Prostate gland (tissue), 2 donors: Measurements from ENCODE around the gene NRARP. TPM values are rescaled to one million over a fixed set of nuclear protein-coding genes. Genes with fewer than 3 reads are reported as not detected.
"Not testable (repeated sequence)": the region's sequence is repeated elsewhere in the genome, so short reads cannot be mapped to it uniquely, and the experiment has no call there.

Experiments used
- DNase-seq: peaks from one replicate; pipeline ENCODE4 v3.0.0-alpha.2; 2019; ENCODE audit warnings: low spot score
- H3K27ac ChIP-seq, 2 donors: fragments of 200-600 bp; sonication (generic); 2 replicates each; pipeline ENCODE4 v1.5.1; 2017 to 2019
- H3K27me3 ChIP-seq: fragments of 200-600 bp; sonication (generic); replicated peaks from 2 replicates; pipeline ENCODE4 v1.5.1; 2019; ENCODE audit not compliant: insufficient read depth
- H3K36me3 ChIP-seq, 2 donors: fragments of 200-600 bp; sonication (generic); 1 replicate in 1 of 2; 2 replicates in 1 of 2; pipeline versions ENCODE4 v1.5.1 to v1.8.1; 2017 to 2019
- H3K4me1 ChIP-seq: fragments of 200-600 bp; sonication (generic); replicated peaks from 2 replicates; pipeline ENCODE4 v1.5.1; 2019
- H3K4me3 ChIP-seq, 2 donors: fragments of 200-600 bp; sonication (generic); 2 replicates each; pipeline ENCODE4 v1.5.1; 2017 to 2019
- H3K9me3 ChIP-seq: fragments of 200-600 bp; sonication (generic); 2 replicates; pipeline ENCODE4 v1.5.1; 2017
- POLR2A ChIP-seq: fragments of 450-650 bp; IDR thresholded peaks from one replicate; pipeline ENCODE4 v1.6.1; 2016; ENCODE audit warnings: antibody characterized with exemption, mild to moderate bottlenecking
- POLR2AphosphoS5 ChIP-seq: sonication (generic); formaldehyde crosslinking; IDR thresholded peaks from one replicate; pipeline ENCODE4 v1.6.1; 2017; ENCODE audit warnings: antibody characterized with exemption
- WGBS: methylation state at CpG from one replicate; pipeline ENCODE4 v1.1.5; 2018; 5-methylcytosine and 5-hydroxymethylcytosine counted together
- intact Hi-C: fragments of 100-400 bp; cut with DNase I; formaldehyde crosslinking; loops from one replicate; pipeline ENCODE4 v1.14.2; 2022
- total RNA-seq, 2 donors: library from RNA; depleted of rRNA; stranded (reverse); fragments of >200 nt; gene quantifications; one replicate each; pipeline ENCODE4 v1.1.0, GENCODE V29; 2016
- TF ChIP-seq, protein P1 (sequence below), 4 experiments: fragments of 200-600 bp in 2 of 4; fragments of 450-650 bp in 2 of 4; sonication (generic) in 2 of 4; IDR thresholded peaks; 1 replicate in 3 of 4; 2 replicates in 1 of 4; pipeline ENCODE4 v1.5.1; 2016 to 2019; ENCODE audit warnings: antibody characterized with exemption in 4 of 4, mild to moderate bottlenecking in 2 of 4, moderate library complexity in 2 of 4

The NRARP gene
- total RNA-seq, 2 donors from 2014 or later, result 22.4 to 24.3 TPM

DNA sequence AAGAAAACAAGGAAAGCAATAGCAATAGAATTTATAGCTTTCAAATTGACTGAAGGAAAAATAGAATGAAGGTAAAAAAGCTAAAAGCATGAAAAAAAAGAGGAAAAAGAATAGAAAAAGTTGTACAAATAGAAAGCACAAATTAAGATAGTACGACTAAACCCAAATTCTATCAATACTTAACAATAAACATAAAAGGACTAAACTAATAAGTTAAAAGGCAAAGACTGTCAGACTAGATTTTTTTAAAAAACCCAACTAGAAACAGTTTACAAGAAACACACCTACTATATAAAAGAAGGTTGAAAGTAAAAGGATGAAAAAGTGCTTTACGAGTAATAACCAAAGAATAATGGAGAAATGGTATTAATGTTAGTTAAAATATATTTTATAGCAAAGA is 34.7 kb upstream of the NRARP start:
- intact Hi-C loops, result no loop called here
- Histone ChIP-seq H3K27me3 (no peaks in the 10 kb centered on the region), H3K4me1 (no peaks in the 10 kb centered on the region), H3K27ac (no peak overlapping the region), H3K4me3 (no peak overlapping the region), H3K36me3 (no peaks in the 10 kb centered on the region), H3K9me3 (no peaks in the 10 kb centered on the region)
- DNase-seq, result no peak
- TF ChIP-seq, protein P1, sequence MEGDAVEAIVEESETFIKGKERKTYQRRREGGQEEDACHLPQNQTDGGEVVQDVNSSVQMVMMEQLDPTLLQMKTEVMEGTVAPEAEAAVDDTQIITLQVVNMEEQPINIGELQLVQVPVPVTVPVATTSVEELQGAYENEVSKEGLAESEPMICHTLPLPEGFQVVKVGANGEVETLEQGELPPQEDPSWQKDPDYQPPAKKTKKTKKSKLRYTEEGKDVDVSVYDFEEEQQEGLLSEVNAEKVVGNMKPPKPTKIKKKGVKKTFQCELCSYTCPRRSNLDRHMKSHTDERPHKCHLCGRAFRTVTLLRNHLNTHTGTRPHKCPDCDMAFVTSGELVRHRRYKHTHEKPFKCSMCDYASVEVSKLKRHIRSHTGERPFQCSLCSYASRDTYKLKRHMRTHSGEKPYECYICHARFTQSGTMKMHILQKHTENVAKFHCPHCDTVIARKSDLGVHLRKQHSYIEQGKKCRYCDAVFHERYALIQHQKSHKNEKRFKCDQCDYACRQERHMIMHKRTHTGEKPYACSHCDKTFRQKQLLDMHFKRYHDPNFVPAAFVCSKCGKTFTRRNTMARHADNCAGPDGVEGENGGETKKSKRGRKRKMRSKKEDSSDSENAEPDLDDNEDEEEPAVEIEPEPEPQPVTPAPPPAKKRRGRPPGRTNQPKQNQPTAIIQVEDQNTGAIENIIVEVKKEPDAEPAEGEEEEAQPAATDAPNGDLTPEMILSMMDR (IDR thresholded peaks at IDR 0.05), result no peak
- WGBS, result 93% methylated on average over 2 of the region's 2 CpGs

DNA sequence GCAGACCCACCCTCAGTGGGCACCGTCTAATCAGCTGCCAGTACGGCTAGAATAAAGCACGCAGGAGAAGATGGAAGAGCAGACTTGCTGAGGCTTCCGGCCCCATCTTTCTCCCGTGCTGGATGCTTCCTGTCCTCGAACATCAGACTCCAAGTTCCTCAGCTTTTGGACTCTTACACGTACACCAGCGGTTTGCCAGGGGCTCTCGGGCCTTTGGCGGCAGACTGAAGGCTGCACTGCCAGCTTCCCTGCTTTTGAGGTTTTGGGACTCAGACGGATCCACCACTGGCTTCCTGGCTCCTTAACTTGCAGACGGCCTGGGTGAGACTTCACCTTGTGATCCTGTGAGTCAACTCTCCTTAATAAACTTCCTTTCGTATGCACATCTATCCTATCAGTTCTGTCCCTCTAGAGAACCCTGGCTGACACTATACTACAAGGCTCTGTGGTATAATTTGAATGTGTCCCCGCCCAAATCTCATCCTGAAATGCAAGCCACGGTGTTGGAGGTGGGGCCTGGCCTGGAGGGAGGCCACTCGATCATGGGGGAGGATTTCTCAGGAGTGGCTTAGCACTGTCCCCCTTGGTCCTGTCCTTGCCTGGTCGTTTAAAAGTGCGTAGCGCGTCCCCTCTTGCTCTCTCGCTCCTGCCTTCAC is 31.1 kb upstream of the NRARP start:
- no peak overlapping the region for H3K27ac ChIP-seq
- no peak for TF ChIP-seq POLR2AphosphoS5
- TF ChIP-seq, protein P1 (IDR thresholded peaks at IDR 0.05), result no peak
- no peak for TF ChIP-seq POLR2A
- no peak overlapping the region for H3K4me3 ChIP-seq
- no peak for DNase-seq
- intact Hi-C loops, result no loop called here
- H3K9me3 ChIP-seq, result no peaks in the 10 kb centered on the region
- H3K36me3 ChIP-seq, result no peaks in the 10 kb centered on the region
- H3K4me1 ChIP-seq, result no peaks in the 10 kb centered on the region
- 84% methylated on average over 21 of the region's 21 CpGs for WGBS
- H3K27me3 ChIP-seq, result no peaks in the 10 kb centered on the region

DNA sequence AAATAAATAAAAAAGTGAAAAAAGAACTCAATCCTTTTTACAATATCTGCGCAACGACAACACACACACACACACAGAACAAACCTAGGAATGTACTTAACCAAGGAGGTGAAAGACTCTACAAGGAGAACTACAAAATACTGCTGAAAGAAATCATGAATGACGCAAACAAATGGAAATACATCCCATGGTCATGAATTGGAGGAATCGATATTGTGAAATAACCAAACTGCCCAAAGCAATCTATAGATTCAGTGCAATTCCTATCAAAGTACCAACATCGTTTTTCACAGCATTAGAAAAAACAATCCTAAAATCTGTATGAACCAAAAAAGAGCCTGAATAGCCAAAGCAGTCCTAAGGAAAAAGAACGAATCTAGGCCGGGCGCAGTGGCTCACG is 29.9 kb upstream of the NRARP start:
- no peaks in the 10 kb centered on the region for H3K4me1 ChIP-seq

DNA sequence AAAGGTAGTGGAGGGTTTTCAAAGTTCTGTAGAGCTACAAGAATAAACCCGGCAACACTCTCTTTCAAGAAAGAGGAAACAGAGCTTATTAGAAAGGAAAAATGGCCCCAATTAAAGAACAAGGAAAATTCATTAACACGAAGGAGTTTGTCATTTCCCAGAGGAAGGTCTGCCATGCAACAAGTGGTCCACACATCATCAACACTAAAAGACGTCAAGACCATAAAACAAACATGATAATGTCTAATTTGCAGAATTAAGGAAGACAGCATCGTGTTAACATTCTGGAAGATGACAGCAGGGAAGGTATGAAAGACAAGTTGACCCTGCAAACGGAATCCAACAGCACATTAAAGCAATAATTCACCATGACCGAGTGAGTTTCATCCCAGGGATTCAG is 28.6 kb upstream of the NRARP start:
- H3K4me3 ChIP-seq, result no peak overlapping the region
- H3K27me3 ChIP-seq, result no peaks in the 10 kb centered on the region
- no peaks in the 10 kb centered on the region for H3K9me3 ChIP-seq
- no peak for DNase-seq
- no peaks in the 10 kb centered on the region for H3K36me3 ChIP-seq
- TF ChIP-seq POLR2A (no peak), POLR2AphosphoS5 (no peak)
- TF ChIP-seq, protein P1 (IDR thresholded peaks at IDR 0.05), result no peak
- WGBS, result 75% methylated on average over 6 of the region's 6 CpGs
- H3K27ac ChIP-seq, result no peak overlapping the region
- intact Hi-C loops, result no loop called here
- H3K4me1 ChIP-seq, result no peaks in the 10 kb centered on the region

More for the DNA sequence above, 29.9 kb upstream of the NRARP start:
- intact Hi-C loops, result no loop called here
- H3K27ac ChIP-seq, result no peak overlapping the region
- whole genome bisulfite sequencing, result 94% methylated on average over 9 of the region's 9 CpGs
- H3K9me3 ChIP-seq, result no peaks in the 10 kb centered on the region
- DNase-seq, result no peak
- no peaks in the 10 kb centered on the region for H3K36me3 ChIP-seq
- no peaks in the 10 kb centered on the region for H3K27me3 ChIP-seq
- TF ChIP-seq POLR2AphosphoS5, result no peak
- TF ChIP-seq POLR2A, result no peak
- TF ChIP-seq, protein P1 (IDR thresholded peaks at IDR 0.05), result no peak
- no peak overlapping the region for H3K4me3 ChIP-seq

DNA sequence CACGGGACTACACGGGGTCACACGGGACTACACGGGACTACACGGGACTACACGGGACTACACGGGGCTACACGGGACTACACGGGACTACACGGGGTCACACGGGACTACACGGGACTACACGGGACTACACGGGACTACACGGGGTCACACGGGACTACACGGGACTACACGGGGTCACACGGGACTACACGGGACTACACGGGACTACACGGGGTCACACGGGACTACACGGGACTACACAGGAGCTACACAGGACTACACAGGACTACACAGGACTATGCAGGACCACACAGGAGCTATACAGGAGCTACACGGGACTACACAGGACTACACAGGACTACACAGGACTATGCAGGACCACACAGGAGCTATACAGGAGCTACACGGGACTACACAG is 27.5 kb upstream of the NRARP start:
- H3K4me1 ChIP-seq, intact Hi-C loops, H3K27me3 ChIP-seq, H3K9me3 ChIP-seq, H3K36me3 ChIP-seq, H3K27ac ChIP-seq, DNase-seq, H3K4me3 ChIP-seq: not testable (repeated sequence)
- 65% methylated on average over 26 of the region's 26 CpGs for WGBS

DNA sequence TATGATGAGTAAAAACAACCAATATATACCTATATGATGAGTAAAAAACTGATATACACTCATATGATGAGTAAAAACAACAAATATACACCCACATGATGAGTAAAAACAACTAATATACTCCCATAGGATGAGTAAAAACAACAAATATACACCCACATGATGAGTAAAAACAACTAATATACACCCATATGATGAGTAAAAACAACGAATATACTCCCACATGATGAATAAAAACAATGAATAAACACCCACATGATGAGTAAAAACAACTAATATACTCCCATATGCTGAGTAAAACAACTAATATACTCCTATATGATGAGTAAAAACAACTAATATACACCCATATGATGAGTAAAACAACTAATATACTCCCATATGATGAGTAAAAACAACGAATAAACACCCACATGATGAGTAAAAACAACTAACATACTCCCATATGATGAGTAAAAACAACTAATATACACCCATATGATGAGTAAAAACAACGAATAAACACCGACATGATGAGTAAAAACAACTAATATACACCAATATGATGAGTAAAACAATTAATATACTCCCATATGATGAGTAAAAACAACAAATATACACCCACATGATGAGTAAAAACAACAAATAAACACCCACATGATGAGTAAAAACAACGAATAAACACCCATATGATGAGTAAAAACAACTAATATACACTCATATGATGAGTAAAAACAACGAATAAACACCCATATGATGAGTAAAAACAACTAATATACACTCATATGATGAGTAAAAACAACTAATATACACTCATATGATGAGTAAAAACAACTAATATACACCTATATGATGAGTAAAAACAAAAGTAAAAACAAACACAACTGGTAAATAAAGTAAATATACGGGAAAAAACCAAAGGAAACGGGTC is 25.8 kb upstream of the NRARP start:
- intact Hi-C loops, H3K9me3 ChIP-seq, H3K27me3 ChIP-seq, H3K4me3 ChIP-seq, H3K27ac ChIP-seq, H3K4me1 ChIP-seq, DNase-seq, H3K36me3 ChIP-seq: not testable (repeated sequence)
- WGBS, result 76% methylated on average over 8 of the region's 8 CpGs
